HG03565 (cell line): ENCODE results near the gene GLP1R.
A peak's percentile ranks its signal among the peaks of the same experiment; 100 is the strongest.

ENCODE experiments used
- ATAC-seq: cut with Tn5 transposase; IDR thresholded peaks from one replicate; pipeline ENCODE4 v1.9.1; 2021; ENCODE audit warnings: mild to moderate bottlenecking, moderate library complexity; ENCODE audit not compliant: unreplicated experiment

GLP1R gene

GRCh38 chr6:39048481-39049399, at the start of gene GLP1R:
GLP1R (plus strand) TSS chr6:39048781; CDS start chr6:39048841, 60 bp downstream.
- no peak for ATAC-seq

- no peak for ATAC-seq
Measured at GRCh38 chr6:39003072-39003471, 45.5 kb upstream of the GLP1R start.

GRCh38 chr6:39003492-39003891, 45.1 kb upstream of the GLP1R start:
- no peak for ATAC-seq

GRCh38 chr6:39004801-39005200, 43.8 kb upstream of the GLP1R start:
- no peak for ATAC-seq

GRCh38 chr6:39005774-39006173, 42.8 kb upstream of the GLP1R start:
- no peak for ATAC-seq

GRCh38 chr6:39007575-39007974, 41.0 kb upstream of the GLP1R start:
- ATAC-seq: no peak

- no peak for ATAC-seq
Measured at GRCh38 chr6:39008737-39009136, 39.8 kb upstream of the GLP1R start.

- no peak for ATAC-seq
Measured at GRCh38 chr6:39009476-39009875, 39.1 kb upstream of the GLP1R start.

GRCh38 chr6:39016839-39017546, 31.6 kb upstream of the GLP1R start:
- no peak for ATAC-seq

- ATAC-seq: no peak
Measured at GRCh38 chr6:39017547-39017880, 31.1 kb upstream of the GLP1R start.

- ATAC-seq: no peak
Measured at GRCh38 chr6:39018103-39018502, 30.5 kb upstream of the GLP1R start.

GRCh38 chr6:39020136-39020535, 28.4 kb upstream of the GLP1R start:
- no peak for ATAC-seq

GRCh38 chr6:39021041-39021440, 27.5 kb upstream of the GLP1R start:
- no peak for ATAC-seq

- no peak for ATAC-seq
Measured at GRCh38 chr6:39021779-39022178, 26.8 kb upstream of the GLP1R start.

GRCh38 chr6:39026175-39026574, 22.4 kb upstream of the GLP1R start:
- ATAC-seq: no peak

- ATAC-seq: peak; percentile 43
Measured at GRCh38 chr6:39029156-39030011, 19.2 kb upstream of the GLP1R start.

GRCh38 chr6:39035681-39036080, 12.9 kb upstream of the GLP1R start:
- ATAC-seq: no peak

- ATAC-seq: no peak
Measured at GRCh38 chr6:39037082-39037508, 11.5 kb upstream of the GLP1R start.

GRCh38 chr6:39037707-39038106, 10.9 kb upstream of the GLP1R start:
- no peak for ATAC-seq

- no peak for ATAC-seq
Measured at GRCh38 chr6:39040080-39040673, 8.4 kb upstream of the GLP1R start.

GRCh38 chr6:39041072-39041471, 7.5 kb upstream of the GLP1R start:
- ATAC-seq: no peak
